Hepatocyte (in vitro differentiated cells): Measurements from ENCODE around the gene INPP5D. TPM values are rescaled to one million over a fixed set of nuclear protein-coding genes. Genes with fewer than 3 reads are reported as not detected.

Experiments used
- DNase-seq: peaks from one replicate; pipeline ENCODE4 v3.0.0-alpha.2; 2016; ENCODE audit warnings: low spot score
- H2AFZ ChIP-seq: fragments of 200-600 bp; sonication (generic); 2 replicates; pipeline ENCODE4 v1.6.0; 2016; ENCODE audit warnings: antibody characterized with exemption, mild to moderate bottlenecking
- H3K27ac ChIP-seq: fragments of 200-600 bp; sonication (generic); 2 replicates; pipeline ENCODE4 v1.5.1; 2016; ENCODE audit warnings: mild to moderate bottlenecking
- H3K27me3 ChIP-seq: fragments of 200-600 bp; sonication (generic); 2 replicates; pipeline ENCODE4 v1.6.1; 2016
- H3K36me3 ChIP-seq: fragments of 200-600 bp; sonication (generic); replicated peaks from 2 replicates; pipeline ENCODE4 v1.5.1; 2016; ENCODE audit warnings: low read depth; ENCODE audit not compliant: insufficient read depth
- H3K4me1 ChIP-seq: fragments of 200-600 bp; sonication (generic); 2 replicates; pipeline ENCODE4 v1.5.1; 2016; ENCODE audit warnings: mild to moderate bottlenecking, moderate library complexity; ENCODE audit not compliant: insufficient read depth
- H3K4me2 ChIP-seq: fragments of 200-600 bp; sonication (generic); 2 replicates; pipeline ENCODE4 v1.6.0; 2016
- H3K4me3 ChIP-seq: fragments of 200-600 bp; sonication (generic); 2 replicates; pipeline ENCODE4 v1.5.1; 2016; ENCODE audit warnings: mild to moderate bottlenecking
- H3K79me2 ChIP-seq: fragments of 200-600 bp; sonication (generic); 2 replicates; pipeline ENCODE4 v1.6.0; 2017; ENCODE audit warnings: mild to moderate bottlenecking
- H3K9me2 ChIP-seq: fragments of 200-600 bp; sonication (generic); replicated peaks from 2 replicates; pipeline ENCODE4 v1.6.0; 2017; ENCODE audit warnings: mild to moderate bottlenecking; ENCODE audit not compliant: insufficient read depth
- H3K9me3 ChIP-seq: fragments of 200-600 bp; sonication (generic); 2 replicates; pipeline ENCODE4 v1.5.1; 2016; ENCODE audit warnings: low read depth, mild to moderate bottlenecking
- H4K20me1 ChIP-seq: fragments of 200-600 bp; sonication (generic); 2 replicates; pipeline ENCODE4 v1.6.0; 2016; ENCODE audit warnings: mild to moderate bottlenecking; ENCODE audit not compliant: insufficient read depth, poor library complexity, severe bottlenecking
- EZH2 ChIP-seq: fragments of 200-600 bp; sonication (generic); IDR thresholded peaks from 2 replicates; pipeline ENCODE4 v1.6.1; 2016; ENCODE audit warnings: antibody characterized with exemption, mild to moderate bottlenecking, borderline replicate concordance
- EZH2phosphoT487 ChIP-seq: fragments of 200-600 bp; sonication (generic); IDR thresholded peaks from one replicate; pipeline ENCODE4 v1.6.1; 2018; ENCODE audit warnings: antibody characterized with exemption, mild to moderate bottlenecking, low read depth, moderate library complexity; ENCODE audit not compliant: unreplicated experiment, severe bottlenecking
- WGBS: methylation state at CpG from one replicate; pipeline ENCODE4 v1.1.6; 2016; ENCODE audit warnings: low lambda C conversion rate; ENCODE audit errors: missing lambda C conversion rate; 5-methylcytosine and 5-hydroxymethylcytosine counted together
- polyA plus RNA-seq: library from polyadenylated mRNA; unstranded; fragments of >200 nt; fragmentation: Nextera tagmentation; extraction: Ambion mirVana; gene quantifications from 2 replicates; pipeline ENCODE4 v1.2.1, GENCODE V29; 2016
- total RNA-seq: library from RNA; depleted of rRNA; stranded (reverse); fragments of >200 nt; gene quantifications from 2 replicates; pipeline ENCODE4 v1.2.3, GENCODE V29; 2014
- TF ChIP-seq, protein P1 (sequence below): fragments of 200-600 bp; sonication (generic); IDR thresholded peaks from 2 replicates; pipeline ENCODE4 v1.5.1; 2016; ENCODE audit warnings: antibody characterized with exemption, mild to moderate bottlenecking; ENCODE audit not compliant: poor library complexity

The INPP5D gene
- total and polyA plus RNA-seq, 2 experiments from 2014 or later: 3.3 to 5.2 TPM

DNA sequence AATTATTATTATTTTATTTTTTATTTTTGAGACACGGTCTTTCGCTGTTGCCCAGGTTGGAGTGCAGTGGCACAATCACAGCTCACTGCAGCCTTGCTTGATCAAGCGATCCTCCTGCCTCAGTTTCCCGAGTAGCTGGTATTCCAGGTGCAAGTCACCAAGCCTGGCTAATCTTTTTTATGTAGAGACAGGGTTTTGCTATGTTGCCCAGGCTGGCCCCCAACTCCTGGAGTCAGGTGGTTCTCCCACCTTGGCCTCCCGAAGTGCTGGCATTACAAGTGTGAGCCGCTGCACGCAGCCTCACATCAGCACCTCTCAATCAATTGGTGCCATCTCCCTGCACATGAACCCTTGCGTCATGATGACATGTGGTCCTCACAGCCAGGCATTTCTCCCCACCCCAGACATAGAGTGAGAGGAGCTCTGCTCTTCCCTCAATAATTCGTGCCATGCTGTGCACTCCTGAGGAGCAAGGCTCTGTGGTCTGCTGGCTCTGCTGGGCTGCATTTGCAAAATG lies 5.9 kb downstream of the INPP5D start:
- Histone ChIP-seq H3K79me2 (no peaks in the 10 kb centered on the region), H2AFZ (no peak overlapping the region), H3K36me3 (no peaks in the 10 kb centered on the region), H3K4me1 (no peaks in the 10 kb centered on the region), H3K27me3 (no peaks in the 10 kb centered on the region), H4K20me1 (no peaks in the 10 kb centered on the region), H3K4me2 (no peak overlapping the region), H3K27ac (no peak overlapping the region), H3K4me3 (no peak overlapping the region), H3K9me3 (no peaks in the 10 kb centered on the region), H3K9me2 (no peaks in the 10 kb centered on the region)
- no peak for DNase-seq
- 96% methylated on average over 9 of the region's 9 CpGs for WGBS
- no peak for TF ChIP-seq EZH2
- TF ChIP-seq EZH2phosphoT487: no peak
- TF ChIP-seq, protein P1, sequence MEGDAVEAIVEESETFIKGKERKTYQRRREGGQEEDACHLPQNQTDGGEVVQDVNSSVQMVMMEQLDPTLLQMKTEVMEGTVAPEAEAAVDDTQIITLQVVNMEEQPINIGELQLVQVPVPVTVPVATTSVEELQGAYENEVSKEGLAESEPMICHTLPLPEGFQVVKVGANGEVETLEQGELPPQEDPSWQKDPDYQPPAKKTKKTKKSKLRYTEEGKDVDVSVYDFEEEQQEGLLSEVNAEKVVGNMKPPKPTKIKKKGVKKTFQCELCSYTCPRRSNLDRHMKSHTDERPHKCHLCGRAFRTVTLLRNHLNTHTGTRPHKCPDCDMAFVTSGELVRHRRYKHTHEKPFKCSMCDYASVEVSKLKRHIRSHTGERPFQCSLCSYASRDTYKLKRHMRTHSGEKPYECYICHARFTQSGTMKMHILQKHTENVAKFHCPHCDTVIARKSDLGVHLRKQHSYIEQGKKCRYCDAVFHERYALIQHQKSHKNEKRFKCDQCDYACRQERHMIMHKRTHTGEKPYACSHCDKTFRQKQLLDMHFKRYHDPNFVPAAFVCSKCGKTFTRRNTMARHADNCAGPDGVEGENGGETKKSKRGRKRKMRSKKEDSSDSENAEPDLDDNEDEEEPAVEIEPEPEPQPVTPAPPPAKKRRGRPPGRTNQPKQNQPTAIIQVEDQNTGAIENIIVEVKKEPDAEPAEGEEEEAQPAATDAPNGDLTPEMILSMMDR: no peak

DNA sequence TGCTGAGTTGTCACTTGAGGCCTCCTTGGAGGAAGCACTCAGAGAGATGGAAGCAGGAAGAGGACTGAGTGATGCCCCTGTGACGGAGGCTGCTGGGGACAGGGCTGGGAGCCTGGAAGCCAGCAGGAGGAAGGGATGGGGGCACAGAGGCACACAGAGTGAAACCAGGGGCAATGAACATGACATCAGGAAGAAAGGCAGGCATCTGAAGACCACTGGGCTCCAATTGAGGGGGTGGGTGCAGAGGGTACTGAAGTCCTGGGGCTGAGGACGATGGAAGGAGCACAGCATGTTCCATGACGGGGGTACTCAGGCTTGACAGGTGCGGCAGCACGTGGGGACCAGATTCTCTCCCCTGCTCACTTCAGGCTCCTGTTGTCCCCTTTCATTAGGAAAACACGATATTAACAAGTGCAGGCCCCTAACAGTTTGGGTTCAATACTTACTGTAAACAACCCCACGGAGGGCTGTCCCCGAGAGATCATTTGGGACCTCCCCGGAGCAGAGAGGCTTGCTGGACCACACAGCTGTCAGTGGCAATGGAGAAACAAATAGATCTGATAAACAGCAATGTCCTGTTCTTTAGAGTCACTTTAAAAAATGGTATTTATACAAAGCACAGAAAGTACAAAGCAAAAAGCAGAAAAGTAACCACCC lies 8.7 kb downstream of the INPP5D start:
- no peaks in the 10 kb centered on the region for H3K4me1 ChIP-seq
- no peak overlapping the region for H3K4me3 ChIP-seq
- H4K20me1 ChIP-seq: no peaks in the 10 kb centered on the region
- H3K27ac ChIP-seq: no peak overlapping the region
- TF ChIP-seq EZH2 (no peak), EZH2phosphoT487 (no peak)
- TF ChIP-seq, protein P1: no peak
- no peak overlapping the region for H3K4me2 ChIP-seq
- no peaks in the 10 kb centered on the region for H3K9me2 ChIP-seq
- no peaks in the 10 kb centered on the region for H3K9me3 ChIP-seq
- no peak for DNase-seq
- WGBS: 66% methylated on average over 9 of the region's 9 CpGs
- no peaks in the 10 kb centered on the region for H3K79me2 ChIP-seq
- H2AFZ ChIP-seq: no peak overlapping the region
- H3K27me3 ChIP-seq: no peaks in the 10 kb centered on the region
- H3K36me3 ChIP-seq: no peaks in the 10 kb centered on the region

DNA sequence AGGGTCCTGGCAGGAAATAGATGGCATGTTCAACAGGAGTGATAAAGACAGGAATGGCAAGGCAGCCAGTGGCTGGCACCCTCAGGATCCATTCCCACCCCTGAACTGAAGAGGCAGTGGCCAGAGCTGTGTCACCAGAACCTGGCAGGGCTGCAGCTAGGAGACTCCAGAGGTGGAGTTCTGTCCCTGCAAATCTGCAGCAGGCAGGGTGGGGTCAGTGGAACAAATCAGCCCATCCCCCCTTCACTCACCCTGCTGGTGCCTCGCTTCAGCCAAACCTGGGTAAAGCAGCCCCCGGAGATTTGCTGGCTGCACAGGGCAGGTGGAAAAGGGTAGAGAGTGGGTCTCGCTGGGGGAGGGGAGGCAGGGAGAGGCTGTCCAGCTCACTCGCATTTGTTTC lies 12.7 kb downstream of the INPP5D start:
- TF ChIP-seq EZH2phosphoT487: no peak
- TF ChIP-seq, protein P1: no peak
- no peak for TF ChIP-seq EZH2
- H3K79me2 ChIP-seq: no peaks in the 10 kb centered on the region
- H3K9me2 ChIP-seq: no peaks in the 10 kb centered on the region
- H3K27me3 ChIP-seq: peaks cover 8% of the 10 kb centered on the region
- no peak overlapping the region for H3K27ac ChIP-seq
- no peaks in the 10 kb centered on the region for H3K9me3 ChIP-seq
- WGBS: 79% methylated on average over 4 of the region's 4 CpGs
- no peaks in the 10 kb centered on the region for H4K20me1 ChIP-seq
- H3K4me3 ChIP-seq: no peak overlapping the region
- H3K4me1 ChIP-seq: no peaks in the 10 kb centered on the region
- no peak overlapping the region for H3K4me2 ChIP-seq
- no peak for DNase-seq
- H2AFZ ChIP-seq: no peak overlapping the region
- H3K36me3 ChIP-seq: no peaks in the 10 kb centered on the region
